Ishikawa (cell line): Measurements from ENCODE around the gene MYL7.

Source experiments
- CEBPB ChIP-seq: IDR thresholded peaks from 2 replicates; pipeline ENCODE4 v1.6.1; 2012
- EGR1 ChIP-seq: IDR thresholded peaks from 2 replicates; pipeline ENCODE4 v1.6.1; 2012
- EP300 ChIP-seq: IDR thresholded peaks from 2 replicates; pipeline ENCODE4 v1.6.1; 2012; ENCODE audit warnings: borderline replicate concordance
- FOXM1 ChIP-seq: IDR thresholded peaks from 2 replicates; pipeline ENCODE4 v1.6.1; 2012; ENCODE audit warnings: low read depth, borderline replicate concordance
- RAD21 ChIP-seq: IDR thresholded peaks from 2 replicates; pipeline ENCODE4 v1.6.1; 2012; ENCODE audit warnings: low read depth
- YY1 ChIP-seq: IDR thresholded peaks from 2 replicates; pipeline ENCODE4 v1.6.1; 2012; ENCODE audit warnings: low read depth
- TF ChIP-seq, protein P1 (sequence below): IDR thresholded peaks from 2 replicates; pipeline ENCODE4 v1.6.1; 2012
- TF ChIP-seq, protein P2 (sequence below): IDR thresholded peaks from 2 replicates; pipeline ENCODE4 v1.6.1; 2012; ENCODE audit warnings: low read depth, mild to moderate bottlenecking

DNA sequence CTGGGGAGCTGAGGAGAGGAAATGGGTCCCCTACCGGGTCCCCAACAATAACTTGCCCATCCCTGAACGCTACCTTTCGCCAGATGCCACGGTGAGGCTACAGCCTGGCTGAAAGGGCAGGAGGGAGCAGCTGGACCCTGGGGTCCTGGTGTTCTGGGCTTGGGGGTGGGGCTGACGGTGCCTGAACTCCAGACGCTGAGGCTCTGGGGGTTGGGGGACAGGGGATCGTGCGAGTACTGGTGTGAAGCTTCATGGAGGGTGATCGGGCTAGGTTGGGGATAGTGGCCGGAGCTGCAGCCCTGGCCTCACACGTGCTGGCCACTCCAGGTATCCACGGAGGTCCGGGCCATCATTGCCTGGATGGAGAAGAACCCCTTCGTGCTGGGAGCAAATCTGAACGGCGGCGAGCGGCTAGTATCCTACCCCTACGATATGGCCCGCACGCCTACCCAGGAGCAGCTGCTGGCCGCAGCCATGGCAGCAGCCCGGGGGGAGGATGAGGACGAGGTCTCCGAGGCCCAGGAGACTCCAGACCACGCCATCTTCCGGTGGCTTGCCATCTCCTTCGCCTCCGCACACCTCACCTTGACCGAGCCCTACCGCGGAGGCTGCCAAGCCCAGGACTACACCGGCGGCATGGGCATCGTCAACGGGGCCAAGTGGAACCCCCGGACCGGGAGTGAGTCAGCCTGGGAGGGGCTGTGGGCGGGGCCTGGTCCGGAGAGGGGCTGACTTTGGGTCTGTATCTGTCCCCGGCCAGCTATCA, 28.7 kb downstream of the MYL7 start:
- TF ChIP-seq, protein P1, sequence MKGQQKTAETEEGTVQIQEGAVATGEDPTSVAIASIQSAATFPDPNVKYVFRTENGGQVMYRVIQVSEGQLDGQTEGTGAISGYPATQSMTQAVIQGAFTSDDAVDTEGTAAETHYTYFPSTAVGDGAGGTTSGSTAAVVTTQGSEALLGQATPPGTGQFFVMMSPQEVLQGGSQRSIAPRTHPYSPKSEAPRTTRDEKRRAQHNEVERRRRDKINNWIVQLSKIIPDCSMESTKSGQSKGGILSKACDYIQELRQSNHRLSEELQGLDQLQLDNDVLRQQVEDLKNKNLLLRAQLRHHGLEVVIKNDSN = no peak
- TF ChIP-seq, protein P2, sequence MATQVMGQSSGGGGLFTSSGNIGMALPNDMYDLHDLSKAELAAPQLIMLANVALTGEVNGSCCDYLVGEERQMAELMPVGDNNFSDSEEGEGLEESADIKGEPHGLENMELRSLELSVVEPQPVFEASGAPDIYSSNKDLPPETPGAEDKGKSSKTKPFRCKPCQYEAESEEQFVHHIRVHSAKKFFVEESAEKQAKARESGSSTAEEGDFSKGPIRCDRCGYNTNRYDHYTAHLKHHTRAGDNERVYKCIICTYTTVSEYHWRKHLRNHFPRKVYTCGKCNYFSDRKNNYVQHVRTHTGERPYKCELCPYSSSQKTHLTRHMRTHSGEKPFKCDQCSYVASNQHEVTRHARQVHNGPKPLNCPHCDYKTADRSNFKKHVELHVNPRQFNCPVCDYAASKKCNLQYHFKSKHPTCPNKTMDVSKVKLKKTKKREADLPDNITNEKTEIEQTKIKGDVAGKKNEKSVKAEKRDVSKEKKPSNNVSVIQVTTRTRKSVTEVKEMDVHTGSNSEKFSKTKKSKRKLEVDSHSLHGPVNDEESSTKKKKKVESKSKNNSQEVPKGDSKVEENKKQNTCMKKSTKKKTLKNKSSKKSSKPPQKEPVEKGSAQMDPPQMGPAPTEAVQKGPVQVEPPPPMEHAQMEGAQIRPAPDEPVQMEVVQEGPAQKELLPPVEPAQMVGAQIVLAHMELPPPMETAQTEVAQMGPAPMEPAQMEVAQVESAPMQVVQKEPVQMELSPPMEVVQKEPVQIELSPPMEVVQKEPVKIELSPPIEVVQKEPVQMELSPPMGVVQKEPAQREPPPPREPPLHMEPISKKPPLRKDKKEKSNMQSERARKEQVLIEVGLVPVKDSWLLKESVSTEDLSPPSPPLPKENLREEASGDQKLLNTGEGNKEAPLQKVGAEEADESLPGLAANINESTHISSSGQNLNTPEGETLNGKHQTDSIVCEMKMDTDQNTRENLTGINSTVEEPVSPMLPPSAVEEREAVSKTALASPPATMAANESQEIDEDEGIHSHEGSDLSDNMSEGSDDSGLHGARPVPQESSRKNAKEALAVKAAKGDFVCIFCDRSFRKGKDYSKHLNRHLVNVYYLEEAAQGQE = no peak
- TF ChIP-seq EP300 (no peak), YY1 (no peak), CEBPB (no peak), RAD21 (no peak), EGR1 (no peak), FOXM1 (no peak)
